Chondrocyte (in vitro differentiated cells): Measurements from ENCODE around the gene KCNJ12. TPM values are rescaled to one million over a fixed set of nuclear protein-coding genes. Genes with fewer than 3 reads are reported as not detected.

ENCODE experiments used
- DNase-seq: peaks from one replicate; pipeline ENCODE4 v3.0.0; 2021; ENCODE audit warnings: mixed read lengths, low spot score
- H3K27ac Mint-ChIP-seq: one replicate; pipeline ENCODE4 v1.8.0; 2021; ENCODE audit warnings: mild to moderate bottlenecking, moderate library complexity, mixed read lengths; ENCODE audit not compliant: unreplicated experiment
- H3K27me3 Mint-ChIP-seq: 2 replicates; pipeline ENCODE4 v1.8.0; 2021; ENCODE audit warnings: low read depth, mixed read lengths
- H3K36me3 Mint-ChIP-seq: 2 replicates; pipeline ENCODE4 v1.8.0; 2021; ENCODE audit warnings: low read depth, mixed read lengths
- H3K4me1 Mint-ChIP-seq: 2 replicates; pipeline ENCODE4 v1.8.0; 2021; ENCODE audit warnings: low read depth, mild to moderate bottlenecking, mixed read lengths
- H3K4me3 Mint-ChIP-seq: one replicate; pipeline ENCODE4 v1.8.0; 2021; ENCODE audit warnings: mild to moderate bottlenecking, moderate library complexity, mixed read lengths; ENCODE audit not compliant: unreplicated experiment
- H3K9me3 Mint-ChIP-seq: 2 replicates; pipeline ENCODE4 v1.8.0; 2021; ENCODE audit warnings: low read depth, mixed read lengths
- CTCF ChIP-seq: fragments of 200-600 bp; sonication (generic); IDR thresholded peaks from 2 replicates; pipeline ENCODE4 v1.5.0; 2021; ENCODE audit warnings: antibody characterized with exemption, mild to moderate bottlenecking, moderate library complexity
- total RNA-seq: library from RNA; stranded (reverse); gene quantifications from 3 replicates; pipeline ENCODE4 v1.2.1, GENCODE V29; 2021

KCNJ12 gene
- total RNA-seq, 1 donor from 2014 or later, result 2.5 TPM

GRCh38 chr17:21378553-21378952 is 2.4 kb downstream of the KCNJ12 start:
- Mint-ChIP-seq H3K4me1 (peaks cover 10% of the 10 kb centered on the region), H3K4me3 (no peak overlapping the region)
- no peak for DNase-seq

GRCh38 chr17:21379080-21379711 is 3.0 kb downstream of the KCNJ12 start:
- H3K4me1 Mint-ChIP-seq, result peaks cover 10% of the 10 kb centered on the region
- H3K9me3 Mint-ChIP-seq, result no peaks in the 10 kb centered on the region
- no peak for DNase-seq
- peaks cover 3% of the 10 kb centered on the region for H3K27me3 Mint-ChIP-seq
- TF ChIP-seq CTCF, result no peak
- H3K36me3 Mint-ChIP-seq, result no peaks in the 10 kb centered on the region
- H3K27ac Mint-ChIP-seq, result no peak overlapping the region
- no peak overlapping the region for H3K4me3 Mint-ChIP-seq

More at GRCh38 chr17:21378553-21378952, 2.4 kb downstream of the KCNJ12 start:
- no peak overlapping the region for H3K27ac Mint-ChIP-seq
- no peak for TF ChIP-seq CTCF
- H3K36me3 Mint-ChIP-seq, result no peaks in the 10 kb centered on the region
- H3K9me3 Mint-ChIP-seq, result no peaks in the 10 kb centered on the region
- H3K27me3 Mint-ChIP-seq, result peaks cover 3% of the 10 kb centered on the region

- peaks cover 1% of the 10 kb centered on the region for H3K27me3 Mint-ChIP-seq
- no peak overlapping the region for H3K27ac Mint-ChIP-seq
- peaks cover 10% of the 10 kb centered on the region for H3K4me1 Mint-ChIP-seq
- no peak overlapping the region for H3K4me3 Mint-ChIP-seq
- no peak for TF ChIP-seq CTCF
- DNase-seq, result no peak
- no peaks in the 10 kb centered on the region for H3K9me3 Mint-ChIP-seq
- no peaks in the 10 kb centered on the region for H3K36me3 Mint-ChIP-seq
Observed at GRCh38 chr17:21380659-21381058, 4.5 kb downstream of the KCNJ12 start.

GRCh38 chr17:21381076-21381706 is 5.0 kb downstream of the KCNJ12 start:
- no peak overlapping the region for H3K27ac Mint-ChIP-seq
- no peaks in the 10 kb centered on the region for H3K9me3 Mint-ChIP-seq
- peaks cover under 1% of the 10 kb centered on the region for H3K27me3 Mint-ChIP-seq

More at GRCh38 chr17:21381076-21381706, 5.0 kb downstream of the KCNJ12 start:
- no peak for DNase-seq
- H3K36me3 Mint-ChIP-seq, result peaks cover under 1% of the 10 kb centered on the region
- peaks cover 10% of the 10 kb centered on the region for H3K4me1 Mint-ChIP-seq
- no peak for TF ChIP-seq CTCF
- H3K4me3 Mint-ChIP-seq, result no peak overlapping the region
